Mesenteric fat pad (tissue), 1 donor: ENCODE results near the gene SAMD4A. TPM values are rescaled to one million over a fixed set of nuclear protein-coding genes. Genes with fewer than 3 reads are reported as not detected.

Experiments
- DNase-seq: peaks from one replicate; pipeline ENCODE4 v3.0.0-alpha.2; 2020; ENCODE audit warnings: low spot score
- total RNA-seq: library from RNA; stranded (reverse); fragmentation: NEBNext Ultra II Directional; extraction: Animal tissue kit (Norgen Biotek cat#: 25700); gene quantifications from one replicate; pipeline ENCODE4 v1.2.1, GENCODE V29; 2021
- donor health status: DM: yes; HTN: yes; CAD: no.

The SAMD4A gene
- total RNA-seq, 1 donor from 2014 or later, result 110 TPM

DNA sequence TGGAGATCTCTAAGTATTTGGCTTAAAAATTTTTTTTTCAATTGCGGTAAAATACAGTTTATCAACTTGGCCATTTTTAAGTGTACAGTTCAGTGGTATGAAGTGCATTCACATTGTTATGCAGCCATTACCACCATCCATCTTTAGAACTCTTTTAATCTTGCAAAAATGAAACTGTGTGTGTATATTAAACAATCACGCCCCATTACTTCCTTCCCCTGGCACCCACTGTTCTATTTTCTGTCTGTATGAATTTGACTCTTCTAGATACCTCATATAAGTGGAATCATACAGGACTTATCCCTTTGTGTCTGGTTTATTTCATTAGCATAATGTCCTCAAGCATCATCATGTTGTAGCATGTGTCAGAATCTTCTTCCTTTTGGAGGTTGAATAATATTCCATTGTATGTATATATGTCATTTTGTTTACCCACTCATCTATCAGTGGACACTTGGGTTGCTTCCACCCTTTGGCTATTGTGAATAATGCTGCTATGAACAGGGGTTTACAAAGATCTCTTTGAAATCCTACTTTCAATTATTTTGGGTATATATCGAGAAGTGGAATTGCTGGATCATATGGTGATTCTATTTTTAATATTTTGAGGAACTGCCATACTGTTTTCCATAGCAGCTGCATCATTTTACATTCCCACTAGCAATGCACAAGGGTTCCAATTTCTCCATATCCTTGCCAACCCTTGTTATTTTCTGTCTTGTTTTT, 62.9 kb downstream of the SAMD4A start:
- no peak for DNase-seq

- no peak for DNase-seq
These were observed 64.1 kb downstream of the SAMD4A start for GRCh38 chr14:54631016-54631415.

DNA sequence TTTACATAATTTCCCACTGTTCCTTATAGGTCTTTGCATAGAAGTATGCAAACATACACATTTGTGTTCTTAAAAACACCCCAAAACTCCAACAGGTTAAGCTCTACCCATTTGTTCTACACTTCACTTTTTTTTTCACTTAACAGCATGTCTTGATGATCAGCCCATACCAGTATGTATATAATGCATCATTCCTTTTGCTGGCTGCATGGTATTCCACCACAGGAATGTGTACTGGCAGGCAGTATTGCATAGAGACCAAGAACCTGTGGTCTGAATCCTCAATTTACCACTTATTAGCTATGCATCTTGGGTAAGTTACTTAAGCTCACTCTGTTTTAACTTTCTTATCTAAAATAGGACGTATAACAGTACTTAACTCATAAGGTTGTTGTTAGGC, 65.5 kb downstream of the SAMD4A start:
- no peak for DNase-seq

- DNase-seq, result no peak
These were observed 66.1 kb downstream of the SAMD4A start for GRCh38 chr14:54633076-54633475.

GRCh38 chr14:54637270-54638134, 70.6 kb downstream of the SAMD4A start:
- no peak for DNase-seq

- no peak for DNase-seq
These were observed 71.2 kb downstream of the SAMD4A start for GRCh38 chr14:54638135-54638446.

DNA sequence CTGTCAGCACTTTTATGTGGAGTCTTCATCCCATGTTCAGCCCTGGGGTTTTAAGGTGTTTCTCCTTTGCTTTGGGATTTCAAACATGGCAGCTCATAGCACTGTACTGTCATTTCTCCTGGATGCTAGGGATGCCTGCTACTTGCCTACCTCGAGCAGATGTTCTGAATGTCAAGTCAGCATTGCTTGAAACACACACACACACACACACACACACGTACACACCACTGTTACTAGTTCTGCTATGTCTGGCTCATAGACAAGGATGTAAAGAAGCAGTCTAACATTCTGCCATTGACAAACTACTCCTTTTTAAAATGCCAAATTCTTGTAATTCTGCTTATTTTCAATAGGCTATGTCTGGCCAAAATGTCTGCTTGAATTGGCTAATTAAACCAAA, 72.7 kb downstream of the SAMD4A start:
- DNase-seq, result no peak

DNA sequence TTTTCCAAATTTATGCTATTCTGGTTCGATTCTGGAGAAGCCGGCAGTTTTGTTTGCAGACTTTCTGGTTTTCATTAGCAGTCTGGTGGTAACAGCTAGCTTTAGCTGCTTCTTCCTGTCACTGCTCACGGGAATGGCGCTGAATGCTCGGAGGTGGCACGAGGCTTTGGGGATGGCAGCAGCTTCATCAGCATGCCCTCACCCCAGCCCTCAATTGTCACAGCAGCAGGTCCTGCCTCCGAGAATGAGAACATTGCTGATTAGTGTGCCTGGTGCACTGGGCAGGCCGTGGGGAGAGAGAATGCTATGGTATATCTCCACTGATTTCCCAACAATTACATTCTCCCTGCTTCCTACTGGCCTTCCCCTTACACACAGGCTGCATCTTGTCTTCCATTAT, 73.6 kb downstream of the SAMD4A start:
- DNase-seq, result no peak

DNA sequence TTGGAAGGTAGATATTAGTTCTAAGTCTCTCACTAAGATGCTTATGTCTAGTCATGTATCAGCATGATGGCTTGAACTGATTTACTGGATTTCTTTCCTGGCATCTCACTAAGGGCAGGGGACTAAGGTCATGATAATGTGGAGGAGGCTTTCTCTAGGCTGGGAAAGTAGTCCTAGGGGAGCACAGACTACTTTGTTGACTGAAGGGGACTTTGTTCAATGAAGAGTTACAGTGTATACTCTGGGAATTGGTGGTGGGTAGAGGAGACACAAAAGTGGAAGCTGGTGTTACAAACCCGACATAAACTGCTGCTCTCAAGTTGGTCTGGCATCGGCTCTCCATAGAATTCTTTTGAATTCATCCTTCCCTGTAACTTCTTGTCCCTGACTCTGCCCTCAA, 75.2 kb downstream of the SAMD4A start:
- no peak for DNase-seq

GRCh38 chr14:54642801-54643695, 76.1 kb downstream of the SAMD4A start:
- no peak for DNase-seq

- no peak for DNase-seq
These were observed 76.8 kb downstream of the SAMD4A start for GRCh38 chr14:54643696-54644176.

DNA sequence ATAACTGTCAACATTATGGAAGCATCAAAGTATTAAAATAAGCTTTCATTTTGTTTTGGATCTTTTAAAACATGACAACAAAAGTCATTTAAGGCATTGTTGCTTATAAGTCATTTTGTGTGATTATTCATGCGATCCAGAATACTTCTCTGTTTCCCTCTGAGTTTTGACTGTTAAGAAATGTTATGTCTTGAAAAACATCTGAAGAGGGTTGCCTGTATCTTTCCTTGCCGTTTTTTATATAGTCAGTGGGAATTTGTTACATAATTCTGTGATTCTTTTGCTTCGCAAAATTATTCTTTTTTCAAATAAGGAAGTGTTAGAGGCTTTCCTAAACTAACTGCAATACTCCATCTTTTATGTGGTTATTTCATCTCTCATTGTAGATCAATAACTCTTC, 78.7 kb downstream of the SAMD4A start:
- no peak for DNase-seq

GRCh38 chr14:54646626-54647025, 79.7 kb downstream of the SAMD4A start:
- DNase-seq, result no peak

DNA sequence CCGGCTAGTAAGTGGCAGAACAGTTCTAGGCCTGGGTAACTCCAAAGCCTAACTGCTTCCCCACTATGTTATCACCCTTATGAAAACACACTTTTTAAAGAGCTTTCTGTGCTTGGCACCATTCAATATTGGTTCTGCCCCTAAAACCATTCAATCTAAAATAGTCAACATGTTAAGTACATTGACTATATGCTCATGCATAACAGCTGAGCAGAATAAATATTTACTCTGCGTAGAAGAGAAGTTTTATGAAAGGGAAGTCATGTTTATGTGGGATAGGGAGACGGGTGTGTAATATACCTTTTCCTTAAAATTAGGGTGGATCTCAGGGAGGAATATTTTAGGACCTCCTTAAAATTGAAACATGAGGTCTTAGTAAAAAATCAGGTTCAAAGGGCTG, 80.5 kb downstream of the SAMD4A start:
- DNase-seq, result no peak

DNA sequence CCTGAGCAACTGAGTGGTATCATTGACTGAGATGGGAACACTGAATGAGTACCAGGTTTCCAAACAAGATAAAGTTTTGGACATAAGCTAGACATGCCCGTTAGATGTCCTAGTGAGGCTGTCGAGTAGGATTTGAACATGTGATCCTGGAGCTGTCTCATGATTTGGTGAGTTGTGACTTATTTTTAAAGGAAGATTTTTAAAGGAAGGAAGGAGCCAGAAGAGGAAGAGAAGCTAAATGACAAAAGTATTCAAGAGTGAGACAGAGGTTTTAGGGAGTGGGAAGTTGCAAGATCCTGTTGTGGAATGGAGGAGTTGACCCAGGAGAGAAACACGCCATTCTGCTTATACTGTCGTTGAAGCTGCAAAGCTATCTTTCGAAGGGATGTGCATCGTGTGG, 82.1 kb downstream of the SAMD4A start:
- DNase-seq, result no peak

DNA sequence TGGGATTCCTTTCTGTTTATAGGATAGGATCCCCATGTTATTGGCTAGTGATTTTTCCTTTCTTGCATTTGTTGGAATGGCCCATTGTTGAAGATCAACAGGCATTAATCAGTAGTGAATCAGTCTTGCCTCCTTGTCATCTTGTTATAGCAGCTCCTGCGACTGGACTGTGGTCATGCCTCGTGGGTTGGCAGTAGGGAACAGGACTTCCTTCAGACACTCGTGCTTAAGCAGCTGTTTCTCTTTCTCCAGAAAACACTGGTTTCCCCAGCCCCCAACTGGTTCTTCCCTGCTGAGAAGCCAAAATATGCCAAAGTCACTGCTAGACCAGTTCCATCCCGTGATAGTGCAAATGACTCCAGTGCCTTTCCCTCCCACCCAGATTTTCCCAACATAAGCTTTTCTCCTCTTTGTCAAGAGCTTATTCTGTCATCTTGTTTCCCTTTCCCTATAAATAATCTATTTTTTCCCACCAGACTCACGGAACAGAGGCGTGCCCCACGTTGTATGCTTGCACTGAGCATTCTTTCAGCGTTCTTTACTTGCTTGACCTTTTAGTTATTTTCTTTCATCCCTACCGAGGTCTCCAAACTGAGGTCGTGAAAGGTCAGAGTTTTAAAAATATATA, 83.5 kb downstream of the SAMD4A start:
- DNase-seq, result no peak

GRCh38 chr14:54650959-54651351, 84.0 kb downstream of the SAMD4A start:
- DNase-seq, result no peak

- DNase-seq, result no peak
These were observed 84.7 kb downstream of the SAMD4A start for GRCh38 chr14:54651649-54652048.

GRCh38 chr14:54652188-54652587, 85.3 kb downstream of the SAMD4A start:
- DNase-seq, result no peak

GRCh38 chr14:54652605-54653052, 85.7 kb downstream of the SAMD4A start:
- DNase-seq, result no peak
